Activated CD4-positive, alpha-beta T cell treated with anti-CD3 and anti-CD28 coated beads, Interleukin-2, amount 50 U/mL, for 16 hours (primary cell): Measurements from ENCODE around the gene WFDC6.
"Not testable (repeated sequence)": the region's sequence is repeated elsewhere in the genome, so short reads cannot be mapped to it uniquely, and the experiment has no call there.

ENCODE experiments used
- DNase-seq: peaks from one replicate; pipeline ENCODE4 v3.0.0-alpha.2; 2020

The WFDC6 gene

GRCh38 chr20:45539382-45539781, at the start of gene WFDC6:
Gene WFDC6, minus strand, starts transcription at chr20:45539482. Its CDS starts 75 bp downstream, at chr20:45539407.
- DNase-seq, result no peak

GRCh38 chr20:45588800-45589199, 49.5 kb upstream of the WFDC6 start:
- DNase-seq, result no peak

DNA sequence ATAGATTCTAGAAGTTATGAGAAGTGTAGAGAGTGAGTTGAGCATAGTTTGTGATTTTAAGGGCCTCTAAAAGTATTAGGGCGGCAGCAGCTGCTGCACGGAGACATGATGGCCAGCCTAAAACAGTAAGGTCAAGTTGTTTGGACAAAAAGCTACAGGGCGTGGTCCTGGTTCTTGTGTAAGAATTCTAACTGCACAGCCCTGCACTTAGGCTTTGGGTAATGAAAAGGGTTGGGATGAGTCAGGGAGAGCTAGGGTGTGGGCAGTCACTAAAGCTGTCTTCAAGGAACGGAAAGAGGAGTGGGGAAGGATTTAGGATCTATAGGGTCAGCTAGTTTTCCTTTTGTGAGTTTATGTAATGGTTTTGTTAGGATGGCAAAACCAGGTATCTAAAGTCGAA, 46.7 kb upstream of the WFDC6 start:
- DNase-seq, result not testable (repeated sequence)

GRCh38 chr20:45584294-45584693, 45.0 kb upstream of the WFDC6 start:
- not testable (repeated sequence) for DNase-seq

GRCh38 chr20:45583502-45583901, 44.2 kb upstream of the WFDC6 start:
- no peak for DNase-seq

GRCh38 chr20:45581702-45582101, 42.4 kb upstream of the WFDC6 start:
- DNase-seq, result no peak

DNA sequence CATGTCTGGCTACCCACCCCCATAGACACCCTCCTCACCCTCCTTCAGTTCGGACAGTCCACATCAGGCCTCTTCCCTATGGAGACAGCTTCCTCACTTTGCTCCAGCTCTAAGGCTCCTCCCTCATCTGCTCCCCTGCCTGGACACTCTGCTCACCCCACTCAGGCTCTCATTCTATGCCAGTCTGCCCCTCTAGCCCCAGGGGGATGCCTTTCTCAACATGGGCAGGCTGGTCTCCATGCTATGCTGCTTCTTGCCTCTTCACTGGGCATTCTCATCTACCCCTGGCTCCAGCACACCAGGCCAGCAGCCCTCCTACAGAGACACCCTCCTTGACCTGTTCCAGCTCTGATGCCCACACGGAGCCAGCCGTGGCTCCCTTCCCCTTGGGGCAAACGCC, 39.9 kb upstream of the WFDC6 start, which contains the start of gene WFDC8:
WFDC8 (minus strand) TSS at position 101 of the 400 bp plus-strand sequence; CDS start at position 64, 37 bp downstream.
- no peak for DNase-seq

DNA sequence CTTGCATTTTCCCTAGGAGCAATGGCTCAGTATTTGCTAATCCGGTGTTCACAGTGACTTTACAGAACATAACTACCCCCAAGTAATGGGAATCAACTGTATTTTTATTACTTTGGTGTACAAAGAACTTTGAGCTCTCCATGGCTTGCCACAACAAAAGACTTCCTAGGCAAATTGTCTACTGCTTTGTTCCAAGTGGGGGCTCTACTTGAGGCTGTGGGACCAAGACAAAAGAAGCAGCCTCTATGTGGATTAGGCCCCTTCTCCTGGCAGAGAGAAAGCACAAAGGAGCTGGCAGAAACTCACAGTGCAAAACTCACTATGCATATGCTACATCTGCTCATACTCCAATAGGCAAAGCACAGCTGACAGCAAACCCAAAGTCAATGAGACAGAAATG, 38.9 kb upstream of the WFDC6 start:
- DNase-seq, result no peak

DNA sequence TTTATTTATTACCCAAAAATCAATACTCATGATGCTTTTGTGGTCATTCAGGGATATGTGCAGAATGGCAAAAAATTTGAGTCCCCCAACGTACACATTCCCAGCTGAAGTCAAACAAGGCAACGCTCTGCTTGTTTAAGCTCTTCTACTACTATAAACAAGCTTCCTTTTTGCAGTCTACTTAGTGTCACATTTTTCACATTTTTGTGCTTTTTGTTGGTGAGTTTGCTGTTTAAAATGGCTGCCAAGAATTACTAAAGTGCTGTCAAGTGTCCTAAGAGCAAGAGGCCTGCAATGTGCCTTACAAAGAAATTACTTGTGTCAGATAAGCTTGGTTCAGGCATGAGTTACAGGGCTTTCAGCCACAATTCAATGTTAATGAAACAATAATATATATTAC, 37.7 kb upstream of the WFDC6 start:
- no peak for DNase-seq

GRCh38 chr20:45575931-45576330, 36.6 kb upstream of the WFDC6 start:
- no peak for DNase-seq

- DNase-seq, result not testable (repeated sequence)
These were observed 30.4 kb upstream of the WFDC6 start for GRCh38 chr20:45569650-45570049.

- DNase-seq, result no peak
These were observed 25.5 kb upstream of the WFDC6 start for GRCh38 chr20:45564760-45565276.

DNA sequence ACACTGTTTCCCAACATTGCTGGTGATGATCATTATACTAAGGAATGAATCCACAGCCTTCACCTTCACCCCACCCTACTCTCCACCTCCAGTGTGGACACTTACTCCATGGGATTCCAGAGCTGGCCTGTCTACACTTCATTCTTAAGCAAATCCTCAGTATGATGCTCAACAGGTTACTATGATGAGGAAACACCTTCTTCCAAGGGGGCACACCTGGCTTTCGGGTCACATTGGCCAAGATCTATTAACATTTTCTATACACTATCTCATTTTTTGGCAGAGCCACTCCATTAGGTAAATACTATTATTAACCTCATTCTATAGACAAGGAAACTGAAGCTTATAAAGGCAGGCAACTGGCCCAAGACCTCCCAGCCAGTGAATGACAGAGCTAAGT, 15.9 kb upstream of the WFDC6 start:
- no peak for DNase-seq

DNA sequence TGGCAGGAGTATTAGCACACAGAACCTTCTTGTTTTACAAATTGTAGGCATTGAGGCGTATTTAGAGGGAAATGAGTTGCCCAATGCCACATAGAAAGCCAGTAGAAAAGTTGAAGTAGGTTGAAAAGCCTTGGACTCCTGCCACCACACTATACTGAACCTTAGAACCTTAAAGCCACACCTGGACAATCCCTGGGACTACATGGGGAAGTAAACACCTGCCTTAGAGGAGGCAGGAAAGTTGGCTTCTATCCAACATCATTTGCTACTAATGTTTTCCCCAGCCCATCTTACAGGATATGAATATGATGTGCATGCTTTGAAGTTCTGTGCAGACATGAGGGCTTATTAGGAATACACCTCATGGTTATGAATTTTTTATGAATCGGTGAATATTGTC, 13.2 kb upstream of the WFDC6 start:
- DNase-seq, result no peak

- no peak for DNase-seq
These were observed 11.5 kb upstream of the WFDC6 start for GRCh38 chr20:45550765-45551164.

GRCh38 chr20:45548410-45548809, 9.1 kb upstream of the WFDC6 start:
- no peak for DNase-seq

- no peak for DNase-seq
These were observed 8.0 kb upstream of the WFDC6 start, which contains the start of gene EPPIN for GRCh38 chr20:45547206-45547770. Gene EPPIN, minus strand, starts transcription at chr20:45547401. Its CDS starts 44 bp downstream, at chr20:45547357.

GRCh38 chr20:45545754-45546453, 6.6 kb upstream of the WFDC6 start:
- DNase-seq, result no peak

GRCh38 chr20:45545351-45545750, 6.1 kb upstream of the WFDC6 start:
- DNase-seq, result no peak

- no peak for DNase-seq
These were observed 978 bp downstream of the WFDC6 start for GRCh38 chr20:45538209-45538799.

DNA sequence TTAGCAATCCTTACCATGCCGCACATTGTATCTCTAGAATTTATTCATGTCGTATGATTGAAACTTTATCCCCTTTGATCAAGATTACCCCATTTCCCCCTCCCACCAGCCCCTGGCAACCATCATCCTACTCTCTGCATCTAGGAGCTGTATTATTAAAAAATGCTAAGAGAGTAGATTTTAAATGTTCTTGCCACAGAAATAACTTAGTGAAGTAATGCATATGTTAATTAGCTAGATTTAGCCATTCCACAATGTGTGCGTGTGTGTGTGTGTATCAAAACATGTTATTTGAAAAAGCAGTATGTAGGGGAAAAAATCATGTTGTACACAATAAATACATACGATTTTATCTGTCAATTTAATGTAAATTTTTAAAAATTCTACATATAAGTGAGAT, 12.0 kb downstream of the WFDC6 start:
- no peak for DNase-seq

DNA sequence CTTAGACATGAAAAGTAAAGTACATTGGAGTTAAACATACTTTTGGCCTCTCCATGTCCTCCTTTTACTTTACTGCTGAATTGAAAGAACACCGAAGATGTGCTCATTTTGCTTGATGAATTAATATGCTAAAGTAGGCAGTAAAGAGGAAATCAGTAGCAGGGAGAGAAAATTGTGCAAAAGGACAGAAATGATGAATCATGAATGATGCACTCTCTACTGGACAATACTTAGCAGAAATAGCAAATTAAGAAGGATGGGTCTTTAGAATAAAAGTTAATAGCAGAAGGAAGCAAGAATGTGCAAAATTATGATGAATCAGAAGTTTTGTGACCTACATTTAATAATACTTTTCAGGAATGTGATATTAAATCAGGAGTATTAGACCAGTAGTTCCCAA, 15.5 kb downstream of the WFDC6 start:
- DNase-seq, result no peak

DNA sequence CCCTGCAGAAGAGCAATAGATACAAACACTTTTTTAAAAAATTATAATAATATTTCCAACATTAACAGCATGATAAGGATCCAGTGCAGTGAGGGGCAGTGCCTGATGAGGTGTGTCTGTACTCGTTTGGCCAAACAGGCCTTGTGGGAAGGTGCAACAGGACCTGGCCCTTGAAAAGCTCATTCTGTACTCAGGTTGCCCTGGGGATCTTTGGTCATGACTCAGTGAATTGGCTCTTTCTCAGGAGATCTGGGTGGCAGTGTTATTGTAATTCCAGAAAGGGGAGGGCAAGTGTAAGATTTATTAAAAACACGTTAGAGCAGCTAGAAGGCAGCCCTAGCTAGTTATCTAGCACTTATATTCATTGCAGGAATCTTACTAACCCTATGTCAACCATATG, 21.0 kb downstream of the WFDC6 start:
- DNase-seq, result no peak
